ENCODE measurements around the gene NCBP2L.

NCBP2L gene

GRCh38 chrX:107752043-107752442 lies 25.5 kb upstream of the NCBP2L start:
- TF ChIP-seq CTCF (IDR thresholded peaks at IDR 0.05; ENCODE audit: control insufficient read depth, extremely low read depth, insufficient read depth) = no peak
- DNase-seq (ENCODE audit: low read depth) = no peak
- no peak overlapping the region for H3K4me3 ChIP-seq (ENCODE audit: low read depth, low read length)

GRCh38 chrX:107752714-107753113 lies 24.8 kb upstream of the NCBP2L start:
- no peak for DNase-seq (ENCODE audit: low read depth)
- TF ChIP-seq CTCF (IDR thresholded peaks at IDR 0.05; ENCODE audit: control insufficient read depth, extremely low read depth, insufficient read depth) = no peak
- H3K4me3 ChIP-seq (ENCODE audit: low read depth, low read length) = no peak overlapping the region

- no peak overlapping the region for H3K4me3 ChIP-seq (ENCODE audit: low read depth, low read length)
- no peak for TF ChIP-seq CTCF (IDR thresholded peaks at IDR 0.05; ENCODE audit: control insufficient read depth, extremely low read depth, insufficient read depth)
- DNase-seq (ENCODE audit: low read depth) = no peak
Measured at GRCh38 chrX:107753187-107753586, 24.3 kb upstream of the NCBP2L start.

GRCh38 chrX:107755721-107756120 lies 21.8 kb upstream of the NCBP2L start:
- no peak for TF ChIP-seq CTCF (IDR thresholded peaks at IDR 0.05; ENCODE audit: control insufficient read depth, extremely low read depth, insufficient read depth)
- DNase-seq (ENCODE audit: low read depth) = no peak
- H3K4me3 ChIP-seq (ENCODE audit: low read depth, low read length) = no peak overlapping the region

GRCh38 chrX:107758231-107758766 lies 19.2 kb upstream of the NCBP2L start:
- H3K4me3 ChIP-seq (ENCODE audit: low read depth, low read length) = no peak overlapping the region
- TF ChIP-seq CTCF (IDR thresholded peaks at IDR 0.05; ENCODE audit: control insufficient read depth, extremely low read depth, insufficient read depth) = no peak
- DNase-seq (ENCODE audit: low read depth) = no peak

GRCh38 chrX:107760304-107761077 lies 17.0 kb upstream of the NCBP2L start:
- DNase-seq (ENCODE audit: low read depth) = no peak
- no peak for TF ChIP-seq CTCF (IDR thresholded peaks at IDR 0.05; ENCODE audit: control insufficient read depth, extremely low read depth, insufficient read depth)
- no peak overlapping the region for H3K4me3 ChIP-seq (ENCODE audit: low read depth, low read length)

- DNase-seq (ENCODE audit: low read depth) = no peak
- TF ChIP-seq CTCF (IDR thresholded peaks at IDR 0.05; ENCODE audit: control insufficient read depth, extremely low read depth, insufficient read depth) = no peak
- H3K4me3 ChIP-seq (ENCODE audit: low read depth, low read length) = no peak overlapping the region
Measured at GRCh38 chrX:107763647-107764046, 13.9 kb upstream of the NCBP2L start.
